Measurements from ENCODE around the gene UBA1. TPM values are rescaled to one million over a fixed set of nuclear protein-coding genes. Genes with fewer than 3 reads are reported as not detected.

Gene UBA1
- total RNA-seq (2014; rRNA removed; shearing (Covaris generic)): 198 and 217 TPM in 2 replicates

- in situ Hi-C loops (cut with HindIII; ENCODE audit: low sequenced_read_pairs): no loop called here
- peak; percentile 94 for DNase-seq (ENCODE audit: low spot score)
Measured at GRCh38 chrX:47193475-47194193, at the start of gene UBA1. TSS of gene UBA1 (plus strand) at chrX:47193829. CDS start at chrX:47198803, 4,974 bp downstream.

GRCh38 chrX:47143894-47144625 lies 49.6 kb upstream of the UBA1 start:
- DNase-seq (ENCODE audit: low spot score): peak; percentile 44
- in situ Hi-C loops (cut with HindIII; ENCODE audit: low sequenced_read_pairs): no loop called here

- in situ Hi-C loops (cut with HindIII; ENCODE audit: low sequenced_read_pairs): no loop called here
- peak; percentile 94 for DNase-seq (ENCODE audit: low spot score)
Measured at GRCh38 chrX:47144626-47145394, 48.8 kb upstream of the UBA1 start, which contains the start of the genes NDUFB11 and RBM10. TSS of gene NDUFB11 (minus strand) at chrX:47144702. CDS start at chrX:47144679, 23 bp downstream. TSS of gene RBM10 (plus strand) at chrX:47145221. CDS start at chrX:47147482, 2,261 bp downstream.

GRCh38 chrX:47145395-47146120 lies 48.1 kb upstream of the UBA1 start:
- in situ Hi-C loops (cut with HindIII; ENCODE audit: low sequenced_read_pairs): no loop called here
- no peak for DNase-seq (ENCODE audit: low spot score)

- in situ Hi-C loops (cut with HindIII; ENCODE audit: low sequenced_read_pairs): no loop called here
- DNase-seq (ENCODE audit: low spot score): no peak
Measured at GRCh38 chrX:47146121-47146935, 47.3 kb upstream of the UBA1 start.

- in situ Hi-C loops (cut with HindIII; ENCODE audit: low sequenced_read_pairs): no loop called here
- DNase-seq (ENCODE audit: low spot score): no peak
Measured at GRCh38 chrX:47146936-47147859, 46.4 kb upstream of the UBA1 start.

GRCh38 chrX:47148946-47149345 lies 44.7 kb upstream of the UBA1 start:
- no peak for DNase-seq (ENCODE audit: low spot score)
- in situ Hi-C loops (cut with HindIII; ENCODE audit: low sequenced_read_pairs): no loop called here

DNA sequence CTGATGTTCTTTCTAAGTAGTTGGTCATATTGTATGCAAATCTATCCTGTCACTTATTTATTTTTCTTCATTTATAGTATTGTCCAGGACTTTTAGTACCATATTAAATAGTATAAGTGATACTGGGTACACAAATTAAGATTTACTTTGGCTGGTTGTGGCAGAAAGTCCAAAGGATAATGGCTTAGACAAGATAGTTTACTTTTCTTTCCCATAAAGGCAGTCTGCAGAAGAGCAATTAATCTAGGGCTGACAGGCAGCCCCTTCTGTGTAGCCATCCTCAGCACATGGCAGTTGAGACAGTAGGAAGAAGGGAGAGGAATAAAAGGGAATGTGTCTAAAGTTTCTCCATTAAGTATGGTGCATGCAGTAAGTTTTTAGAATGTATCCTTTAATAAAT lies 42.2 kb upstream of the UBA1 start:
- in situ Hi-C loops (cut with HindIII; ENCODE audit: low sequenced_read_pairs): no loop called here
- DNase-seq (ENCODE audit: low spot score): no peak

DNA sequence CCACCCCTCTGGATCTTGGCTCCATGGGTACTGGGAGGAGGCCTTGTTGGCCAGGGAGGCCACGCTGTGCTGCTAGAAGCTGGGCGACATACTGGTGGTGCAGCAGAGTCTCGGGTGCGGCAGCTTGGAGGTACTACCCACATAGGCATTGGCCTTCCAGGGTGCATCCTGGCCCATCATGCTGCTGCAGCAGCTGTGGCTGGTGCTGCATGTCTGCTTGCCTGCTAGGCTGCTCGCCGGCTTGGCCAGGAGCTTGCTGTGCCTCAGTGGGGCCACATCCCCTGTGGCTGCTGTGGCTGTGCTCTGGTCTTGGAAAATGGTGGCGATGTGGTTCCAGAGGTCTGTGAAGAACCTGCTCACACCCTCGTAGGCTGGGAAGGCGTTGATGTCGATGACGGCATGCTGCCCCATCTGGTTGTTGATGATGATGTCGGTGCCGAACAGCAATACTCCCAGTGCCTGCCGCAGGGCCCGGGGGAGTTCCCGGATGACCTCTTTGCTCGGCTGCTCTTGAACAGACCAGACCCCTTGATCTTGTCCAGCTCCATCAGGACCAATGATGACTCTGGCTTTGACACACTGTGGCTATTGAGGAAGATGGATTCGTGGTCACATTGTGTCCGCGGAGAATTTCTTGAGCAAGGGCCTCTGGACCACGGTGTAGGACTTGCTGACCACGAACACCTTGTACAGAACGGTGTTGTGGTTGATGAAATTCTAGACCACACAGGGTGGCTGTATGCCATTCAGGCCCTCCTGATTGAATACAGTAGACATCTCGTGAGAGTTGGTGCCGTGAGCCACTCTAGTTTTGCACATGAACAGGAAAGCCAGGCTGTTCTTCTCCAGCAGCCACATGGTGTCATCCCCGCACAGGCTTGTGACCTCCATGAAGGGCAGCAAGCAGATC lies 36.8 kb upstream of the UBA1 start:
- no peak for DNase-seq (ENCODE audit: low spot score)
- in situ Hi-C loops (cut with HindIII; ENCODE audit: low sequenced_read_pairs): no loop called here

- in situ Hi-C loops (cut with HindIII; ENCODE audit: low sequenced_read_pairs): no loop called here
- no peak for DNase-seq (ENCODE audit: low spot score)
Measured at GRCh38 chrX:47158131-47158530, 35.5 kb upstream of the UBA1 start.

- no peak for DNase-seq (ENCODE audit: low spot score)
- in situ Hi-C loops (cut with HindIII; ENCODE audit: low sequenced_read_pairs): no loop called here
Measured at GRCh38 chrX:47158781-47159180, 34.8 kb upstream of the UBA1 start.

DNA sequence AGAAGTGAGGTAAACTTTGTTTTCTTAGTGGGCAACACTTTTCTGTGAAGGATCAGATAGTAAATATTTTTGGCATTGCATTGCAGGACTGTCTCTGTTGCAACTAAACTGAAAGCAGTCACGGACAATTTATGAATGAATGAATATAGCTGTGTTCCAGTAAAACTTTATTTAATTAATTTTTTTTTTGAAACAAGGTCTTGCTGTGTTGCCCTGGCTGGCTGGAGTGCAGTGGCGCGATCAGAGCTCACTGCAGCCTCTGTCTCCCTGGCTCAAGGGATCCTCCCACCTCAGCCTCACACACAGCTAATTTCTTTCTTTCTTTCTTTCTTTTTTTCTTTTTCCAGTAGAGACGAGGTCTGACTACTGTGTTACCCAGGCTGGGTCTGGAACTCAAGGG lies 32.8 kb upstream of the UBA1 start:
- no peak for DNase-seq (ENCODE audit: low spot score)
- in situ Hi-C loops (cut with HindIII; ENCODE audit: low sequenced_read_pairs): no loop called here

DNA sequence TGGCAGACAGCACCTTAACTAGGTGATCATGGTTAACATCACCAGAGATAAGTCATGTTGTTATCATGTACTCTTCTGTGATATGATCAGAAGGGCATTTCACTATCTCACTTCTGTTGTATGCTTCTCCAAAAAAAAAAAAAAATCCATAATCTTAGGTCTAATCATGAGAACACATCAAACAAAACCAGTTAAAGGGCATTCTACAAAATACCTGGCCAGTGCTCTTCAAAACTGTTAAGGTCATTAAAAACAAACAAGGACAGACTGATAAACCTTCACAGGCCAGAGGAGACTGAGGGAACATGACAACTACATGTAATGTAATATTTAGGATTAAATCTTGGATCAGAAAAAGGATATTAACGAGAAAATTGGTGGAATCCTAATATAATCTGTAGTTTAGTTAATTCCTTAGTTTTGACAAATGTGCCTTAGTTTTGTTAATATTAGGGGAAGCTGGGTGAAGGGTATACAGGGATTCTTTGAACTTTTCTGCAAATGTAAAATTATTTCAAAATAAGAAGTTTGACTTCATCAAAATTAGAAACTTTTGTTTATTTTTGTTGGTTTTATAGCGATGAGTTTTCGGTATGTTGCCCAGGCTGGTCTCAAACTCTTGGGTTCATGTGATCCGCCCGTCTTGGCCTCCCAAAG lies 30.6 kb upstream of the UBA1 start:
- in situ Hi-C loops (cut with HindIII; ENCODE audit: low sequenced_read_pairs): no loop called here
- no peak for DNase-seq (ENCODE audit: low spot score)

- in situ Hi-C loops (cut with HindIII; ENCODE audit: low sequenced_read_pairs): no loop called here
- DNase-seq (ENCODE audit: low spot score): no peak
Measured at GRCh38 chrX:47164420-47164819, 29.2 kb upstream of the UBA1 start.

GRCh38 chrX:47166126-47166525 lies 27.5 kb upstream of the UBA1 start:
- in situ Hi-C loops (cut with HindIII; ENCODE audit: low sequenced_read_pairs): no loop called here
- no peak for DNase-seq (ENCODE audit: low spot score)

- no peak for DNase-seq (ENCODE audit: low spot score)
- in situ Hi-C loops (cut with HindIII; ENCODE audit: low sequenced_read_pairs): no loop called here
Measured at GRCh38 chrX:47168495-47169073, 25.0 kb upstream of the UBA1 start.
